GM18858 (cell line): ENCODE measurements around the gene BABAM2.
"Not testable (repeated sequence)": the region's sequence is repeated elsewhere in the genome, so short reads cannot be mapped to it uniquely, and the experiment has no call there.

Source experiments
- ATAC-seq: cut with Tn5 transposase; IDR thresholded peaks from one replicate; pipeline ENCODE4 v1.9.1; 2021; ENCODE audit not compliant: unreplicated experiment

The BABAM2 gene

DNA sequence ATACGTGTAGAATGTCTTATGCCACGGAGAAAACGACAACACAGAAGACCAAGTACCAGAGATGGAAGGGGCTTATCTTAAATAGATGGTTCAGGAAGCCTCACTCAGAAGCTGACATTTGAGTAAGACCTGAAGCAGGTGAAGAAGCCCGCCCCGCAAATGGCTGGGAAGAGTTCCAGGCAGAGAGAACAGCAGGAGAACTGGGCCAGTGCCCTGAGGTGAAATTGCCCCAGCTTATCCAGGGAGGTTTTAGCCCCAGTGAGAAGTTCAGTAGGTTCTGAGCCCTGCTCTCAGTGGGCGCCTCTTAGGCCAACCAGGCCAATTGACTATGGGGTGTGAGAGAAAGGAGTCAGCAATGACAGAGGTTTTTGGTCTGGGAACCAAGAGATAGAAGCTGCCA, 336.0 kb downstream of the BABAM2 start:
- no peak for ATAC-seq

DNA sequence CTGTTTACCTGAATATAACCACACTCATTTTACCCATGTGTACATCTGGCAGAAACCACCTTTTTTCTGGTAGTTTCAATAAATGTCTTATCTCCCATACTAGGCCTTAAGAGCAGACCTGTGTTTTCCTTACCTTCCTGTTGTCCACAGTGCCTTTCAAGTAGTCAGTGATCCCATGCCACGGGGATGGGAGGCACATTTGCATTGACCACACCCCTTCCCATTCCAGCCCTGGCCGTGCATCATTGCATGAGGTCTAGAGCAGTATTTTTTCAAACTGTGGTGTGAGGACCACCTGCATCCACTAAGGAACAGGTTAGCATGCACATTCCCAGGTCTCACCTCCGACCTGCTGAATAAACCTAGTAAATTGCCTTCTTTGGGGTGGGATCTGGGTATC, 337.0 kb downstream of the BABAM2 start:
- ATAC-seq, result no peak

DNA sequence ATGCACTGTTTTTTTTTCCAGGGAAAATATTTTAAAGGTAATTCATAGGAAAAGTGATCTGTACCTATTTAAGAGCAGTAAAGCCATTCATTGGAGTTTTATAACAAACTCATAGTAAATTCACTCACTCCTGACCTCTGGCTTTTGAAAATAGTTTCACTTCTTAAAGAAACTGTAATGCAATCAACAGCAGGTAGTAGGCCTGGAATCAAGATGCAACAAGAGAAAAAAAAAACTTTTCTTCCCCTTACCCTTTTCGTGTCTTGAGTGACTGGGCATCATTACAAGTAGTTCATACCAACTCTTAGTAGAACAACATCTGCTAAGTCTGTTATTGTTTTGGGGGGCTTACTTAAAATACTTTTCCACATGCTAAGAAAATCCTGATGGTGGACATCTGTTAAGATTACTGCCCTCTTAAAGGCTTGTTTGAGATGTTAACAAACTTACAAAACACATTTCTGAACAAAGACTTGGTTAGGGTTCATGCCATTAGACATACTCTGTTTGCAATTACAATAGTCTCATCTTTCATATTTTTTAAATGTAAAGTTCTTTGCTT, 338.0 kb downstream of the BABAM2 start:
- ATAC-seq, result no peak

DNA sequence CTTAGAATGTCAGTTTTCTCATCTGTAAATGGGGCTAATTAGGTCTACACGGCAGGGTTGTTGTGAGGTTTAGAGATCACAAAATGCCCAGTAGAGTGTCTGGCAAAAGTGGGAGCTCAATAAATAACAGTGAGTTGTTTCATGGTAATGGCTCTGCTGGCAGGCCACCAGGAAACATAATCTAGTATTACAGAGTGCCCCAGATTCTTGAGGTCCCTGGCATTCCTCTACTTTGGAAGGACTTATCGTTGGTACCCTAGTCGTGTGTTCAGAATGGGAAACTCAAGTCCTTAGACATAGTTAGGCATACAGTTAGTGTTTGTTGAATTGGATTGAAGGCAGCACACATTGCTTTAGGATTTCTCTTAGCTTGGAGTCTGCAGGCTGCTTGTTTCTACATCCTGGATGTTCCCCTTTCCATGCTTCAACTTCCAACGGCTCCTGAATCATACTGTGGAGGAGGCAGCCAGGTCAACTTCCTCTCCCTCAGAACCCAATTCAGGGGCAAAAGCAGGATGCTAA, 340.6 kb downstream of the BABAM2 start:
- ATAC-seq, result no peak

DNA sequence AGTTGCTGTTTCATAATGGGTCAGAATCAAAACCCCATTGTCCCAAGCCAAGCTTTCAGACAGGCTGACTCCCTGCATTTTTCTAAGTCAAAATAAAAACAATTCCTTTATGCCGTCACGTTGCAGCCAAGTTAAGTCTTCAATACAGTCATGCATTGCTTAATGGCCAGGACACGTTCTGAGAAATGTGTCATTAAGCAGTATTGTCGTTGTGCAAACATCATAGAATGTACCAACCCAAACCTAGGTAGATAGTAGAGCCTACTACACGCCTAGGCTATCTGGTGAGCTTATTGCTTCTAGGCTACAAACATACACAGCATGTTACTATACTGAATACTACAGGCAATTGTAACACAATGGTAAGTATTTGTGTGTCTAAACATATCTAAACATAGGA, 341.8 kb downstream of the BABAM2 start:
- ATAC-seq, result no peak

DNA sequence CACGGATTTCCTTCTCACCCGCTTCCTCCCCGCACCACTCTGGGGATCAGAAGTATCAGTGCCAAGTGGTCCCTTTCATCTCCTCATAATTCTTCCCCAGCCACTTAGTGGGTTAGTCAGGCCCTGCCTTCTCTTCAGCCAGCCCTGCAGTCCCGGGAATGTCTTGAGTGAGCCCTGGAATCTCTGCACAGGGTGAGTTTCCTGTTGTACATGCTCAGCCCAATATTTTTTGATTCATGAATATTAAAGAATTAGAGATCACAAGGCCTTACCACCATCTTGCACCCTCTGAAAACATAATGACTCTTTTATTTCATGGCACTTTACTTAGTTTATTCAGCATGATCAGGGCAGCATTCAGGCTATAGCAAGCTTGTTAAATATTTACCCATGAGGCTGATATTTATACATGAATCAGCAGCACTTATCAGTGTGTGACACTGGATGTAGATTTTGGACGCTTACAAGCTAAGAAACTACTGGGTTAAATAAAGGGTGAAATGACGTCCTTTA, 342.7 kb downstream of the BABAM2 start:
- ATAC-seq, result no peak

DNA sequence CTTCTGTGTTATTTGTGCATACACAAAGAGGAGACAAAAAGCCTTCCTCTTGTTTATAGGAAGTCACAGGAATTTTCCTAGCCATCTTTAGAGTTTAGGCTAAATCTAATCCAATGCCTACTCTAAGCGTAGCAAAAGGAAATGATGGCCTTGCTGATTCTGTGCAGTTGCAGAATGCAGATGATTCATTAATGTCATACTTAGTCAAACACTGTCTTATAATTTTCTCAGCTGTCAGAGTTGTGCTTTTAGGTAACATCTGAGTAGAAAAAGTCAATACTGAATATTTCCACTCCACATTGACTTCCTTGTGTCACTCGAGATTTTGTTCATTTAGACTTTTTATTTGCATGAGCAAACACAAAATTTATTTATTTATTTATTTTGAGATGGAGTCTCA, 344.3 kb downstream of the BABAM2 start:
- no peak for ATAC-seq

DNA sequence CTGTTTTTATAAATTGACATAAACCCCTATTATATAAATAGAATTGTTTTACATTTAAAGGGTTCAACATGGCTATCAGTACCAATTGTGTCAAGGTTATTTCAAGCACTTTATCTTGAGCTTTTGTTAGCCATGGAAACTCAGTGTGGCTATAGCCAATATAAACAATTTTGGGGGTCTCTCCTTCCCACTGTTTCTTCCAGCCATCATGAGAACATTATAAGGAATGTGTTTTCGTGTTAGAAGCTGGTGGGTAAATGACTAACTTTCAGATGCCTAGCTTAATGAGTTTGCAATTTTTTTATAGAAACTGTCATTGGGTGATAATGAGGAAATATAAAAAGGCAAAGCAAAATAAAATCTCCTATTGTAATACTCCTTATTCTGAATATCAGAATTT, 348.7 kb downstream of the BABAM2 start:
- ATAC-seq, result no peak

DNA sequence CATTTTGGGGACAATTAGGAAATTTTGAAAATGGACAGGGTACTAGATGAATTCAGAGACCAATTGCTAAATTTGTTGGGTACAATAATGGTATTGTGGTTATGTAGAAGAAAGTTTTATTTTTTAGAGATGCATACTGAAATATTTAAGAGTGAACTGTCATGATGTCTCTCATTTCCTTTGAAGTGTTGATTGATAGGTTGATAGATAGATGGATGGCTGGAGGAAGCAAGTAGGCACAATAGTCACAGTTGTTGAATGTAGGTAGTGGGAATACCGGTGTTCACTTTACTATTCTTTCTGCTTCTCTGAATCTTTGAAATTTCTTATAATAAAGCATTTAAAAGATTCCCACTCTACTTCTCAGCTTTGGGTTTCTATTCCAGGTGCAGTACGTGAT, 350.4 kb downstream of the BABAM2 start:
- ATAC-seq, result no peak

DNA sequence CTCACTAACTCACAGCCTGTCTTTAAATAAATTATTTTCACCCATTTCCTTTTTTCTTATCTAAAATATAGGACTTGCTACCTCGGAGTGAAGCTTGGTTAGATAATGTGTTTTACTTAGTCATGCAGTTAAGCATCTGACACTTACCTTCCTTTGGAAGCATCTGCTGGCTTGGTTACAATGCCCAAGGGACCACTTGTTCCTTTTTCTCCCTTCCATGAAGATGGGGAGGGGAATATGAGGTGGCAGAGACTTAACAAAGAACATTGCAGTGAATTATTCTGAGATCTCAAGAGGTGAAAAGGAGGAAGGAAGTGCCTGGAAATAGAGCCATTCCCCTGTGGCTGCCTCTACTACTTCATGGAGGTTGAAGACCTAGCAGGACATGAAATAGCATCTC, 356.8 kb downstream of the BABAM2 start:
- ATAC-seq, result no peak

DNA sequence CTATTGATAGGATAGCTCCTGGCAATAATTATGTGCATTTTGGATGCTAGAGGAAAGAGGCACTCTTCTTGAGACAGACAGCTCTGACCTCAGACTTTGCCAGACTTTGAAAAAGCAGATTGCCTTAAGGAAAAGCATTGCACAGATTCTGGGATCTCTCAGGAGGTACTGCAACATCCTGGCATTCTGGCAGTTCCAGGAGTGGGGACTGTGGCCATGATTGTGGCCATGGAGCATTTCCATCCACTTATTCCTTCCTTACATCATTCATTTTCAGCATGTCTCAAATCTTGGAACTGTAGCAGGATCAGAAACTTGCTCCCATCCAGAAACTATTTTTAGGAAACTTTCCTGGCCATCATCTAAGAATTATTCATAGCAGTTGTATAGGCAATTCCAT, 357.2 kb downstream of the BABAM2 start:
- ATAC-seq, result no peak

DNA sequence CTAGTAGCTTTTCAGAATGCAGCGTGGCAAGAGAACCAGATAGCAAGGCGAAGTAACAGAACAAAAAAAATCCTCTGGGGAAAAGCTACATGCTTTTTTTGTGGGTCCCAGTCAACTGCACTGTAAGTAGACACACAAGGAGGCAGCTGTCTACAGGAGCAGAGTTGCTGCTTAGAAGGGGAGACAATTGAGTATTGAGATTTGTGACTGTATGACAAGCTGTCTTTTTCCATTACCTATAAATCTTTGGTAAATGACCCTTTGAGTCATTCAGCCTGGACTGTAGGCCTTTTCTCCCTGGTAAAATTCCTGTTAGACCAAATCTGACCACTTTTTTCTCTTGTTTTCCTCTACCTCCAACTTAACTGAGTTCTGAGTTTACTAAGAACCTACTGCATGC, 358.0 kb downstream of the BABAM2 start:
- ATAC-seq, result no peak

DNA sequence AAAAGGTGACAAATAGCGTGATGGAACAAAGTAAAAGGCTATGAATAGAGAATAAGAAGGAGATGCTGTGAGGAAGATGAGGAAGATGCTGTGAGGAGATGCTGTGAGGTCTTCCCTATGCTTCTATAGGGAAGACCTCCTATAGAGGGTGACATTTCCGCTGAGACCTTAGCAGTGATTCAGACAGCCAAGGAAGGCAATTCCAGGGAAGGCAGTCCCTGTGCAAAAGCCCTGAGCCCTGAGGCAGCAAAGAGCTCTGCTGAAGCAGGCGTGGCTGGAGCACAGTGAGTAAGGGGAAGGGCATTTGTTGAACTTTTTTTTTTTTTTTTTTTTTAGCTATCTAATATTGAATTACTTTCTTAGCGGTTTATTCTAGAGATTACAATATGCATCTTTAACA, 359.5 kb downstream of the BABAM2 start:
- no peak for ATAC-seq

DNA sequence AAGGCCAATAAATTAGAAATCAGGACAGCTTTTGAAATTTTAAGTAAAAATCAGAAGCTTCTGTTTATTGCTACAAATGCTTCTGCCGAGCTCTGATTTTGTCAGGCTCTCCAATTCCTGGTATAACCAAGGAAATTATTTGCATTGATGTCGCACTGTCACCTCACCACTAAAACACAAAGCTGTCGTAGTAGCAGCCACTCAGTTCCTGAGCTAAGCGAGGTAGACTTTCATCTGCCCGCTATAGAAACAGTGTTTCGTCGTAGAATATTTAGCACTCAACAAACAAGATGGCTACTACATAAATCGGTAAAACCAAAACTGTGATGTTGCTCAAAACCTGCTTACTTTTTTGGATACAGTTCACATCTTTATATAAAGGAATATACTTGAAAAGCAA, 360.8 kb downstream of the BABAM2 start:
- no peak for ATAC-seq

DNA sequence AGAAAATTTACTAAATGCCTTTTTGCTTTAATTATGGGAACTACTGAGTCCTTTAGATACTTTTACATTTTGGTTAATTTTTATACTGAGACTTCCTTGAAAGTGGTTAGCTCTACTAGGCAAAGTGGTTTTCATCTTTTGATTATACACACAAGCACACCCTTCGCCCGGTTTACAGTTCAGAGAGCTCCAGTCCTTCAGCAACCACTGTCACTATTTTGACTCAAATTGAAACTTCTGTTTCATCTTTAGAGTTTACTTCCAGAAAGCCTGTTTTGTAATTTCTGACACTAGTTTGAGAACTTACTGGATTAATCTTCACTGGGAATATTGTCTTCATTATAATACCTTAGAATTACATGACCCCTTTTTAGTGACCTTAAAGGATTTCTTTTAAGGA, 361.8 kb downstream of the BABAM2 start:
- ATAC-seq, result peak; percentile 65

DNA sequence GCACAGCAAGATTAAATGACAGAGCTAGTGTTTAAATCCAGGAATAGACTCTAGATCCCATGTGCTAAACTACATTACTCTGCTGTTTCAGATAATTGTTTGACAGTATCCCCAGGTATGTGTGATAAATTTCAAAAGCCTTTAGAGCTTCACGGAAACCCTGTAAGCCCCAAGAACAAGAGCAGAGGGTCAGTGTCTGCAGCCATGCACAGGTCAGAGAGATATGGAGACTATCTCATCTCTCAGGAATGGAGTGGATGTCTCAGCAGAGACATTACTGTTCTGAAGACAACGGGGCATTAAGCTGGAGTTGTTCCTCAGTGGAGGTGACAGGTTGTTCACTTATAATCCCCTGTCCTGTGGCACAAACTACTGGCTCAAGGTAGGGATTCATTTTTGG, 363.0 kb downstream of the BABAM2 start:
- ATAC-seq, result no peak

DNA sequence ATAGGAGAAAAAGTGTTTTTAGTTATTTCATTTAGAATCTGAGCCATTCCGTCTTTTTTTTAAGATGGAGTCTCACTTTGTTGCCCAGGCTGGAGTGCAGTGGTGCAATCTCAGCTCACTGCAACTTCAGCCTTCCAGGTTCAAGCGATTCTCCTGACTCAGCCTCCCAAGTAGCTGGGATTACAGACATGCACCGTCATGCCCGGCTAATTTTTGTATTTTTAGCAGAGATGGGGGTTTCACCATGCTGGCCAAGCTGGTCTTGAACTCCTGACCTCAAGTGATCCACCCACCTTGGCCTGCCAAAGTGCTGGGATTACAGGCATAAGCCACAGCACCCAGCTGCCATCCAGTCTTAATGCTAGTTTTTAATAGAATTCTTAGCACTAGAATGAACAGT, 364.7 kb downstream of the BABAM2 start:
- not testable (repeated sequence) for ATAC-seq

DNA sequence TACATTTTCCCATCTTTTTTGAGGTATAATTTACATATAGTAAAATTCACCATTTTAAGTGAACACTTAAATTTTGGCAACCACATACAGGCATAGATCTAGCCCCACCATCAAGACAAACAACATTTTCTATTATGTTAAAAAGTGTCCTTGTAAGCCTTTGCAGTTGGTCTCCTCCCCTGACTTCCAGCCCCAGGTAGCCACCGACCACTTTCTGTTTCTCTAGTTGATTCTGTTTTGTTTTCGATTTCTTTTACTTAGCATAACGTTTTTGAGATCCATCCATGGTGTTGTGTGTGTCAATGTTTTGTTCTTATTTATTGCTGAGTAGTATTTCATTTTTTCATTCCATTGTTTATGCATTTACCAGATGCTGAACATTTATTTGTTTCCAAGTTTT, 366.7 kb downstream of the BABAM2 start:
- no peak for ATAC-seq

DNA sequence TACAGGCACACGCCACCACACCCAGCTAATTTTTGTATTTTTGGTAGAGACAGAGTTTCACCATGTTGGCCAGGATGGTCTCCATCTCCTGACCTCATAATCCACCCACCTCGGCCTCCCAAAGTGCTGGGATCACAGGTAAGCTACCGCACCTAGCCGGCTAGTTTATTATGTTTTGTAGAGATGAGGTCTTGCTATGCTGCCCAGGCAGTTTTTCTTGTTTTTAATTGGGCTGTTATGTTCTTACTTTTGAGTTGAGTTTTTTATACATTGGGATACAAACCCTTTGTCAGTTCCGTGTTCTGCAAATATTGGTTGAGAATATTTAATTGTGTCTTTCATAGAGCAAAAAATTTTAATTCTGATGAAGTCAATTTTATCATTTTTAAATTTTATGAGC, 368.7 kb downstream of the BABAM2 start:
- ATAC-seq, result not testable (repeated sequence)

DNA sequence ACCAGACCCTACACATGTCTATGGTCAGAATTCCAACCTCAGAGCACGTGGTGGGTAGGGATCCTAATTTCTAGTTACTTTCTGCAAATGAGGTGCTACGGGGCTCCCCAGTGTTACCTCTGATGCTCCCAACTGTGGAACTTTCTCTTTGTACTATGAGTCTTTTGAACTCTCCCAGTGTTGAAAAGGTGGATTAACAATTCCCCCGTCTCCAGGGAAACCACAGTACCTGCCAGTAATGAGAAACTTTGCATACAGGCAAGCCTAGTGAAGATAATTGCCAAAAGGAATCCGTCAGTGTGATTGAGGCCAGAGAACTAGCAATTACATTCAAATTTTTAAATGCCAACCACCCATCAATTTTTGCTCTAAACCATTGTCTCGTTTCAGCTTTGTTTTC, 373.2 kb downstream of the BABAM2 start:
- ATAC-seq, result no peak

DNA sequence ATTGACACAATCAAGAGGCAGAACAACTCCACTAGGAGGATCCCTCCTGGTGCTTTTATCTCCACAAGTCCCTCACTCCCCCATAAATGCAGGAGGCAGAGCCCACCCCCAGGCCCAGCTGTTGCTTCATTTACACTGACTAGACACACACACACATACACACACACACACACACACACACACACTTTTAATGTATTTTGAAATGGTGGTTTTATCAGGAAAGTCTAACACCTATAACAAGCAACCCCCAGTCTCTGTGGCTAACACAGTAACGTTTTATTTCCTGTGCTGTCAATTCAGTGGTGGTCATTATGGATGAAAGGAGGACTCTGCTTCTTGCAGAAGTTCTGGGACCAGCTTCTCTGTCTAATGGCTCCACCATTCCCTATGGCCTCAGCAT, 376.8 kb downstream of the BABAM2 start:
- ATAC-seq, result no peak

DNA sequence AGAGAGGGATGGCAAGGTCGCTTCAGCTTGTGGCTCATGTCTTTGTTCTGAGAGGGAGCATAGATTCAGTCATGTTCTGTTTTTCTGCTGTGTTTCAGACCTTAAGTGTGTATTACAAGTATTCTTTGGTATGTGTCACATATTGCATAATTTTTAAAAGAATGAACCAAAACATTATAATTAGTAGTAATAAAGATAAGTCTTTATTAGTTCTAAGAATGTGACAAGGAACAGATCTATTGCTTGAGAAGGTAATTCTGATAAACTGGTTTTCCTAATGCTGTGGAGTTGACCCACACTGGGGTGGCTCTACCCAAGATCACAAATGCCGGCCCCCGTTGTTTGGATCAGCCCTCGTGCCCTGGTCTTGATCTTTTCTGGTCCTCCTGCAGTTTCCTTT, 377.9 kb downstream of the BABAM2 start:
- ATAC-seq, result no peak

DNA sequence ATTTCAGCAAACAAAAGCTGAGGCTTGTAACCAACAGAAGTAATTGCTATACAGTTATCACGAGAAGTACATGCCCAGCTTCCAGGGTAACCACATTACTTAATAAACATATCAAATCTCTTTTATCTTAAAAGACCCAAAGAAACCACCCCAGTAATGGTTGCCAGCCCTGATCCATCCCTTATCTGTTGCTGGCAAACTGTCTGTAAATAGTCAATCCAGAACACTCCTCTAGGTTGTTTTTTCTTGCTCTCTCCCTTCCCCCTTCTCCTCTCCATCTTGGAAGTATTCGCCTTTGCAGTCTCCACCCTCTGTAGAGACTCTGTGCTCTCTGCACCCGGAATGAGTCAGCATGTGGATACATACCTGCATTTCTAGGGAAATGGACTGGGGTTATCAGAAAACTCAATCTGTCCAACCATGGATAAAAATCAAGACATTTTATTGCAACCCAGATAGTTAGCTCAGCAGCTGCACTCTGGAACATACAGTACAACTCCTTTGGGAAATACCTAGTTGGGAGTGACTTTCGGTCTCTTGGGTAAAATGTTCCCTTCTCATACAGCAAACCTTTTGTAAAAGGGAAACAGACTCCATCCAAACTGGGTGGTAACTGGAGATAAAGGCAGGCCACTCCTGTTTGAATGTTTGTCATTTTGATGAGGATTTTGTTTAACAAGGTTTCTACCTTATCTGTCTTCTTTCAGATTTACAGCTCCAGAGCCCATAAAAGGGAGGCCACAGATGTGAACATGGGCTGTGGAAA, 378.7 kb downstream of the BABAM2 start:
- no peak for ATAC-seq
